Mesendoderm (in vitro differentiated cells): ENCODE data around the gene PKP4.
"Not testable (repeated sequence)": the region's sequence is repeated elsewhere in the genome, so short reads cannot be mapped to it uniquely, and the experiment has no call there.

Experiments used
- DNase-seq: peaks from one replicate; pipeline ENCODE4 v3.0.0; 2013
- H2AK5ac ChIP-seq: 2 replicates; pipeline ENCODE4 v1.6.1; 2013; ENCODE audit warnings: low read length, inconsistent platforms
- H2BK120ac ChIP-seq: 2 replicates; pipeline ENCODE4 v1.6.1; 2013; ENCODE audit warnings: low read depth, mild to moderate bottlenecking, low read length, moderate library complexity, mixed read lengths
- H2BK15ac ChIP-seq: replicated peaks from 2 replicates; pipeline ENCODE4 v1.6.1; 2013; ENCODE audit warnings: low read depth, mild to moderate bottlenecking, moderate library complexity
- H2BK5ac ChIP-seq: 2 replicates; pipeline ENCODE4 v1.6.1; 2013; ENCODE audit warnings: low read length, inconsistent platforms
- H3K18ac ChIP-seq: 2 replicates; pipeline ENCODE4 v1.6.1; 2013; ENCODE audit warnings: mild to moderate bottlenecking, low read length, mixed read lengths
- H3K23ac ChIP-seq: one replicate; pipeline ENCODE4 v1.6.1; 2013; ENCODE audit warnings: low read length
- H3K27ac ChIP-seq: 2 replicates; pipeline ENCODE4 v1.5.1; 2013; ENCODE audit warnings: low read depth, mild to moderate bottlenecking, inconsistent platforms, low read length, moderate library complexity
- H3K27me3 ChIP-seq: 2 replicates; pipeline ENCODE4 v1.6.1; 2013; ENCODE audit warnings: low read length, control low read depth, mild to moderate bottlenecking, inconsistent platforms; ENCODE audit not compliant: insufficient read depth, poor library complexity
- H3K36me3 ChIP-seq: 2 replicates; pipeline ENCODE4 v1.6.1; 2013; ENCODE audit warnings: low read length, inconsistent platforms; ENCODE audit not compliant: control insufficient read depth, insufficient read depth
- H3K4ac ChIP-seq: one replicate; pipeline ENCODE4 v1.6.1; 2013; ENCODE audit warnings: low read depth, mild to moderate bottlenecking, low read length, moderate library complexity
- H3K4me1 ChIP-seq: 2 replicates; pipeline ENCODE4 v1.6.1; 2013; ENCODE audit warnings: low read depth, low read length, inconsistent platforms; ENCODE audit not compliant: control insufficient read depth
- H3K4me2 ChIP-seq: 2 replicates; pipeline ENCODE4 v1.6.1; 2013; ENCODE audit warnings: low read length
- H3K4me3 ChIP-seq: 2 replicates; pipeline ENCODE4 v1.5.1; 2013; ENCODE audit warnings: mild to moderate bottlenecking, low read length
- H3K56ac ChIP-seq: one replicate; pipeline ENCODE4 v1.6.1; 2013; ENCODE audit warnings: low read length
- H3K79me1 ChIP-seq: 2 replicates; pipeline ENCODE4 v1.6.1; 2013; ENCODE audit warnings: low read length, inconsistent platforms
- H3K79me2 ChIP-seq: 2 replicates; pipeline ENCODE4 v1.6.1; 2013; ENCODE audit warnings: mild to moderate bottlenecking, low read length; ENCODE audit not compliant: control insufficient read depth, insufficient read depth
- H3K9ac ChIP-seq: 2 replicates; pipeline ENCODE4 v1.6.1; 2013; ENCODE audit warnings: low read length, inconsistent platforms
- H4K5ac ChIP-seq: one replicate; pipeline ENCODE4 v1.6.1; 2013; ENCODE audit warnings: low read length
- H4K8ac ChIP-seq: one replicate; pipeline ENCODE4 v1.6.1; 2013; ENCODE audit warnings: low read depth, mild to moderate bottlenecking, control low read depth, low read length, moderate library complexity
- WGBS: extraction: QIAGEN DNeasy Blood & Tissue Kit; methylation state at CpG from one replicate; pipeline ENCODE4 v1.1.7; 2013; ENCODE audit warnings: low lambda C conversion rate, missing lambda C conversion rate; ENCODE audit not compliant: insufficient coverage; ENCODE audit errors: extremely low coverage; 5-methylcytosine and 5-hydroxymethylcytosine counted together

PKP4 gene

DNA sequence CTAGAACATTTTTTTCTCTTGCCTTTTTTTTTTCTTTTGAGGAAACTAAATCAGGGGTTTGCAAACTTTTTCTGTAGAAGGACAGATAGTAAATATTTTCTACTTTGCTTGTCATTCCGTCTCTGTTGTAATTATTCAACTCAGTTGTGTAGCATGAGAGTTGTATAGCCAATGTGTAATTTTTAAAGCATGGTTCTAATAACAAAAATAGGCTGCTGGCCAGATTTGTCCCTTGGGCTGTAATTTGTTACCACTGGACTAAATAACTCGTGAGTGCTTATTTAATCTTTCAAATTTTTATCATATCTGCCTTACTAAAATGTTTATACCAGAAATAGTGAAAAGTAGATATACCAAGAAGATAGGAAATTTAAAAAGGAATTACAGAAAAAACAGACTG, 43.2 kb upstream of the PKP4 start:
- H3K9ac ChIP-seq: no peak overlapping the region
- no peak overlapping the region for H2AK5ac ChIP-seq
- no peaks in the 10 kb centered on the region for H3K36me3 ChIP-seq
- no peak overlapping the region for H3K4me3 ChIP-seq
- no peaks in the 10 kb centered on the region for H3K79me2 ChIP-seq
- H2BK5ac ChIP-seq: no peak overlapping the region
- no peaks in the 10 kb centered on the region for H3K79me1 ChIP-seq
- DNase-seq: no peak
- no peaks in the 10 kb centered on the region for H3K27me3 ChIP-seq
- H3K18ac ChIP-seq: no peak overlapping the region
- H2BK120ac ChIP-seq: no peak overlapping the region
- H3K56ac ChIP-seq: no peak overlapping the region
- H3K27ac ChIP-seq: no peak overlapping the region
- H2BK15ac ChIP-seq: no peak overlapping the region
- H3K23ac ChIP-seq: no peak overlapping the region
- no peaks in the 10 kb centered on the region for H3K4me1 ChIP-seq
- no CpG with 5 or more reads among the region's 2 CpGs for WGBS
- no peak overlapping the region for H4K8ac ChIP-seq
- no peak overlapping the region for H3K4me2 ChIP-seq
- H3K4ac ChIP-seq: no peak overlapping the region
- H4K5ac ChIP-seq: no peak overlapping the region

DNA sequence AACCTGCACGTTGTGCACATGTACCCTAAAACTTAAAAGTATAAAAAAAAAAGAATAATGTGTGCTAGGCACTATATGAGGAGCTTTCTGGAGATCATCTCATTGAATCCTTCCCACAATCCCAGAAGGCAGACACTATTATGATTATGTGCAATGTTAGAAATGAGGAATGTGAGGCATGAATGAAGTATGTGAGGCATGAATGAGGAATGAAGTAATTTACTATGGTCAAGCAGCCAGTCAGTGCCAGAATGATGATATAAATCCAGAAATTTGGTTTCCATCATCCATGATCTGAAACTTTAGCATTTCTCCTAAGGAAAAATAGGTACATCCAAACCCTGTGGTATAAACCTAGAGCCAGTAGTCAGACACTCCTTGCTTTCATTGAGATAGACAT, 42.2 kb upstream of the PKP4 start:
- no peak for DNase-seq
- Histone ChIP-seq H3K4me3 (no peak overlapping the region), H3K27ac (no peak overlapping the region), H3K4ac (no peak overlapping the region), H2BK5ac (no peak overlapping the region), H3K56ac (no peak overlapping the region), H3K79me1 (no peaks in the 10 kb centered on the region), H4K8ac (no peak overlapping the region), H3K36me3 (no peaks in the 10 kb centered on the region), H3K27me3 (no peaks in the 10 kb centered on the region), H2BK15ac (no peak overlapping the region), H3K4me1 (no peaks in the 10 kb centered on the region), H3K23ac (no peak overlapping the region), H2BK120ac (no peak overlapping the region), H4K5ac (no peak overlapping the region), H3K4me2 (no peak overlapping the region), H3K79me2 (no peaks in the 10 kb centered on the region), H2AK5ac (no peak overlapping the region), H3K9ac (no peak overlapping the region), H3K18ac (no peak overlapping the region)
- no CpG with 5 or more reads among the region's 1 CpG for WGBS

DNA sequence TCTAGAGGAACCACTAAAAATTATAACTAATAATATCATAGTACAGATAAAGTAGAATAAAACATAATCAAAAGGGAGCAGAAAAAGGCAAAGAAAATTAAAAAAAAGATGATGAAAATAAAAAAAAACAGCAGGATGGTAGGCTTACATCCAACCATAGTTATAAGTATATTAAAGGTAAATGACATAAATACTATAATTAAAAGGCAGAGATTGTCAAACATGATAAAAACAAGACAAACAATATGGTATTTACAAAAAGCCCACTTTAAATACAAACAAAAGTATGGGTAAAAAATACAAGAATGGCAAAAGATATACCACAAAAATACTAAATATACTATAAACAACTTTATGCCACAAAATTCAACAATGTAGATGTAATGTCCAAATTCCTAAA, 24.6 kb upstream of the PKP4 start:
- Histone ChIP-seq H2AK5ac (no peak overlapping the region), H3K79me2 (no peaks in the 10 kb centered on the region), H3K9ac (no peak overlapping the region), H3K79me1 (no peaks in the 10 kb centered on the region), H3K36me3 (no peaks in the 10 kb centered on the region), H2BK5ac (no peak overlapping the region), H3K18ac (no peak overlapping the region), H3K56ac (no peak overlapping the region), H3K4me2 (no peak overlapping the region), H3K4ac (no peak overlapping the region), H4K8ac (no peak overlapping the region), H2BK120ac (no peak overlapping the region), H3K4me3 (no peak overlapping the region), H4K5ac (no peak overlapping the region), H2BK15ac (no peak overlapping the region), H3K4me1 (no peaks in the 10 kb centered on the region), H3K27me3 (no peaks in the 10 kb centered on the region), H3K27ac (no peak overlapping the region), H3K23ac (no peak overlapping the region)
- no peak for DNase-seq

DNA sequence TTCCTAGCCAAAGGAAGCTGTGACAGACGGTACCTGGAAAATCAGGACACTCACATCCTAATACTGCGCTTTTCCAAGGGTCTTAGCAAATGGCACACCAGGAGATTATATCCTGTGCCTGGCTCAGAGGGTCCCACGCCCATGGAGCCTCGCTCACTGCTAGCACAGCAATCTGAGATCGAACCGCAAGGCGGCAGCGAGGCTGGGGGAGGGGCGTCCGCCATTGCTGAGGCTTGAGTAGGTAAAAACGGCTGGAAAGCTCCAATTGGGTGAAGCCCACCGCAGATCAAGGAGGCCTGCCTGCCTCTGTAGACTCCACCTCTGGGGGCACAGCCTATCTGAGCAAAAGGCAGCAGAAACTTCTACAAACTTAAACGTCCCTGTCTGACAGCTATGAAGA, 23.0 kb upstream of the PKP4 start:
- H2BK5ac ChIP-seq, H3K4me3 ChIP-seq, H2BK120ac ChIP-seq, H2AK5ac ChIP-seq, H4K5ac ChIP-seq, H4K8ac ChIP-seq, H3K4me1 ChIP-seq, H3K23ac ChIP-seq, H3K9ac ChIP-seq, H3K79me1 ChIP-seq, H3K79me2 ChIP-seq, H3K4me2 ChIP-seq, H3K27ac ChIP-seq, H3K56ac ChIP-seq, H3K27me3 ChIP-seq, H3K4ac ChIP-seq, DNase-seq, H2BK15ac ChIP-seq, H3K18ac ChIP-seq, H3K36me3 ChIP-seq: not testable (repeated sequence)
- no CpG with 5 or more reads among the region's 13 CpGs for WGBS

DNA sequence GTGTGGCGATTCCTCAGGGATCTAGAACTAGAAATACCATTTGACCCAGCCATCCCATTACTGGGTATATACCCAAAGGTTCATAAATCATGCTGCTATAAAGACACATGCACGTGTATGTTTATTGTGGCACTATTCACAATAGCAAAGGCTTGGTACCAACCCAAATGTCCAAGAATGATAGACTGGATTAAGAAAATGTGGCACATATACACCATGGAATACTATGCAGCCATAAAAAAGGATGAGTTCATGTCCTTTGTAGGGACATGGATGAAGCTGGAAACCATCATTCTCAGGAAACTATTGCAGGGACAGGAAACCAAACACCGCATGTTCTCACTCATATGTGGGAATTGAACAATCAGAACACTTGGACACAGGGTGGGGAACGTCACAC, 17.7 kb upstream of the PKP4 start:
- H2BK5ac ChIP-seq, H3K4ac ChIP-seq, H3K27me3 ChIP-seq, H3K18ac ChIP-seq, H3K23ac ChIP-seq, H3K79me1 ChIP-seq, H3K36me3 ChIP-seq, H3K27ac ChIP-seq, H3K4me1 ChIP-seq, H3K56ac ChIP-seq, H4K8ac ChIP-seq, H3K79me2 ChIP-seq, DNase-seq, H3K4me3 ChIP-seq, H2AK5ac ChIP-seq, H3K4me2 ChIP-seq, H2BK15ac ChIP-seq, H3K9ac ChIP-seq, H4K5ac ChIP-seq, H2BK120ac ChIP-seq: not testable (repeated sequence)
- WGBS: no CpG with 5 or more reads among the region's 4 CpGs

DNA sequence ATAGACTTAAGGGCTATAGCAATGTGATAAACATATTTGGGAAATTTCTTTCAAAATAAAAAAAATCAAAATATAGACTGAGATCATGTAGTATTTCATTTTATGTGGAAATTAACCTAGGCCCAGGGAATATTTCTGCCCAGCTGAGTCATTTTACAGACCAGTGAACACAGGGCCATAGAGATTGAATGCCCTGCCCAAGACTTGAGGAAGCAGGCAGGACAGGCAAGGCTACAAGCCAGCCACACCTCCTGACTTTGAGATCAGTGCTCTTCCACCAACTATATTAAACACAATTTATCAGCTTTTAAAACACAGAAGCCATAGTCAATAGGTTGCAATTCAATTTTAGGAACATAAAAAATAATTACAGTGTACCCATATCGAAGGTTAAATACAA, 13.1 kb upstream of the PKP4 start:
- no peaks in the 10 kb centered on the region for H3K36me3 ChIP-seq
- WGBS: no CpG with 5 or more reads among the region's 1 CpG
- H3K27ac ChIP-seq: no peak overlapping the region

More for the DNA sequence above, 13.1 kb upstream of the PKP4 start:
- H2BK15ac ChIP-seq: no peak overlapping the region
- H3K56ac ChIP-seq: no peak overlapping the region
- no peak overlapping the region for H2BK5ac ChIP-seq
- H3K27me3 ChIP-seq: no peaks in the 10 kb centered on the region
- no peak overlapping the region for H3K9ac ChIP-seq
- no peaks in the 10 kb centered on the region for H3K79me2 ChIP-seq
- H3K23ac ChIP-seq: no peak overlapping the region
- H3K4me2 ChIP-seq: no peak overlapping the region
- H4K5ac ChIP-seq: no peak overlapping the region
- no peak overlapping the region for H2BK120ac ChIP-seq
- H3K4ac ChIP-seq: no peak overlapping the region
- no peaks in the 10 kb centered on the region for H3K79me1 ChIP-seq
- H3K18ac ChIP-seq: no peak overlapping the region
- DNase-seq: no peak
- H3K4me1 ChIP-seq: no peaks in the 10 kb centered on the region
- H4K8ac ChIP-seq: no peak overlapping the region
- H2AK5ac ChIP-seq: no peak overlapping the region
- H3K4me3 ChIP-seq: no peak overlapping the region
